ENCODE results near the gene STMP1.
"Not testable (repeated sequence)": the region's sequence is repeated elsewhere in the genome, so short reads cannot be mapped to it uniquely, and the experiment has no call there.

The STMP1 gene

DNA sequence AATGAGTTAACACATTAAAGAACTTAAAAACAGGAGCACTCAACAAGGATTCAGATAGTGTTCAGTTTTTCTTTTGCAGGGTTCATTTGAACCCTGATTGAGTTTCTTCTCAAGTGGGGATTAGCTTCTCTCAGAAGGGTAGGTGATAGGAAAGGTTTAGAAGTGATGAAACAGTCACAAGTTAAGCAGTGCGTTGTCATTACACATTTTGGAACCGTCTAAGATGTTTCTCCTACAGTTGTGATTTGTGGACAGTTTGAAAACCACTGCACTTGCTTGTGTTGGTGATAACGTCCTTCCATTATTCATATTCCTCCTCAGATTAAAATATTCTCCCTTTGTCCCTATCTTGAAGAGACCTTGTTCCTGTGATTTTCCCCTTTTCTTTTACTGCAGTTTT, 2.7 kb downstream of the STMP1 start:
- no peak for DNase-seq

DNA sequence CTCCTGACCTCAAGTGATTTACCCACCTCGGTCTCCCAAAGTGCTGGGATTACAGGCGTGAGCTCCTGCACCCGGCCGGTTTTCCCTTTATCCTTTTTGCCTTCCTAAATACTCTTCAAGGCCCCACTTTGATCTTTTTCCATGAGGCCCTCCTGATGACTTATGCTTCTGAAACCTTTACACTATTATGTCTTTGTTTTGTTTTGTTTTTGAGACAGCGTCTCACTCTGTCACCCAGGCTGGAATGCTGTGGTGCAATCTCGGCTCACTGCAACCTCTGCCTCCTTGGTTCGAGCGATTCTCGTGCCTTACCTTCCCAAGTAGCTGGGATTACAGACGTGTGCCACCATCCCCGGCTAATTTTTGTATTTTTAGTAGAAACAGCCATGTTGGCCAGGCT, 3.8 kb downstream of the STMP1 start:
- no peak for DNase-seq

DNA sequence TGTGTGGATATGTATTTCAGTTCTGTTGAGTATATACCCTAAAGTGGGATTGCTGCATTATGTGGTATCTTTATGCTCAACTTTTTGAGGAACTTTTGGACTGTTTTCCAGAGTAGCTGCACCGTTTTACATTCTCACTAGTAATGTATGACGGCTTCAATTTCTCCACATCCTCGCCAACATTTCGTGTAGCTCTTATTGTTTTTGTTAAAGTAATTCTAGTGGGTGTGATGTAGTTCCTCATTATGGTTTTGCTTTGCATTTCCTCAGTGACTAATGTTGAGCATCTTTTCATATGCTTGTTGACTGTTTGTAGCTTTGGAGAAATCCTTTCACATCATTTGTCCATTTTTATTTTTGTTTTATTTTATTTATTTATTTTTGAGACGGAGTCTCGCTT, 4.5 kb downstream of the STMP1 start:
- DNase-seq = no peak

DNA sequence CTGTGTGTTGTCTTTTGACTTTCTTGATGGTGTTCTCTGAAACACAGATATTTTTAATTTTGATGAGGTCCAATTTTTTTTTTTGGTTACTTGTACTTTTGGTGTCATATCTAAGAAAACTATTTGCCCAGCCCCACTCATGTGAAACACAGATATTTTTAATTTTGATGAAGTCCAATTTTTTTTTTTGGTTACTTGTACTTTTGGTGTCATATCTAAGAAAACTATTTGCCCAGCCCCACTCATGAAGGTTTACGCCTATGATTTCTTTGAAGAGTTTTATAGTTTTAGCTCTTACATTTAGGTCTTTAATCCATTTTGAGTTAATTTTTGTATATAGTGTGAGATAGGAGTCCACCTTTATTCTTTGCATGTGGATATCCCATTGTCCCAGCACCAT, 5.3 kb downstream of the STMP1 start:
- not testable (repeated sequence) for DNase-seq

DNA sequence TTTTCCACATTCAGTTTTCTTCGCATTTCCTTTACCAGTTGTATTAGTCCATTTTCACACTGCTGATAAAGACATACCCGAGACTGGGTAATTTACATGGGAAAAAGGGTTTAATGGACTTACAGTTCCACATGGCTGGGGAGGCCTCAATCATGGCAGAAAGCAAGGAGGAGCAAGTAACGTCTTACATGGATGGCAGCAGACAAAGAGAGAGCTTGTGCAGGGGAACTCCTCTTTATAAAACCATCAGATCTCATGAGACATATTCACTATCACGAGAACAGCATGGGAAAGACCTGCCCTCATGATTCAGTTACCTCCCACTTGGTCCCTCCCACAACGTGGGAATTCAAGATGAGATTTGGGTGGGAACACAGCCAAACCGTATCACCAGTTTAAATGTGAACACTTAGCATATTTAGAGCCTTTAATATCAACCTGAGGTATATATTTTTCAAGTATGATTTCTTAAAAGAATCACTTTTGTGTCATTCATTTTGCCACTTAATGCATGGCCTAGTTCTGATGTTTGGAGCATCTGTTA, 6.6 kb downstream of the STMP1 start:
- DNase-seq = not testable (repeated sequence)

DNA sequence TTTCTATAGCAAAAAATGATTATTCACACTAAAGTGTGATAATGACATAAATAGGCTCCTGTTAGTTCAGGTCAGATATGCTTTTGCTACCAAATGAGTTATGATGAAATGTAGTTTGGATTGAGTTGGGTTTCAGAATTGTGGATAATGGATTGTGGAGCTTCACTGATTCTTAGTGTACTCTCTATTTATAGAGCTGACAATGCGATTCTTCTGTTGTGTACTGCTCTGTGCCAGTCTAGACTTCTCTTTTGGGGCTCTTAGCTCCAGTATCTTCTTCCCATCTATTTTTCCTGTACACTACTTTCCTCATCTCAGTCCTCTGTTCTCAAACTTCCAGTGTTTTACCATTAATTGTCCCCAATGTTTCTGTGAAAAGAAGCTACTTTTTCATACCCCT, 7.5 kb downstream of the STMP1 start:
- DNase-seq = no peak

DNA sequence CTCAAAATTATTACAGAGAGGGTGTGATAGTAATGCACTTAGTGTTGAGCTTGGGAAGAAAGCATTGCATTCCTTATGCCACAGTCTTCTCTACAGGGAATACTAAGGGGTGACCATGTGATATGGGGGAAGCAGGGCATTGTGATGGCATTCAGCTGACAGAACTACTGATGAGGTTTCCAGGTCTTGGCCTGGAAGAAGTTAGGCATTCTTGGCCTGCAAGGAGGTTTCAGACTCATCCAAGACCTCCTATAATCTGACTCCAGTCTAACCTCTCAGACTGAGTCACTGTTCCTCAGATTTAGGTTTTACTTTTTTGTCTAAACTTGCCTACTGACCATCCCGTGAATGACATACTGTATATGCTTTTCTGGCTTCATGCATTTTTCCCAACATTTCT, 7.9 kb downstream of the STMP1 start:
- no peak for DNase-seq

DNA sequence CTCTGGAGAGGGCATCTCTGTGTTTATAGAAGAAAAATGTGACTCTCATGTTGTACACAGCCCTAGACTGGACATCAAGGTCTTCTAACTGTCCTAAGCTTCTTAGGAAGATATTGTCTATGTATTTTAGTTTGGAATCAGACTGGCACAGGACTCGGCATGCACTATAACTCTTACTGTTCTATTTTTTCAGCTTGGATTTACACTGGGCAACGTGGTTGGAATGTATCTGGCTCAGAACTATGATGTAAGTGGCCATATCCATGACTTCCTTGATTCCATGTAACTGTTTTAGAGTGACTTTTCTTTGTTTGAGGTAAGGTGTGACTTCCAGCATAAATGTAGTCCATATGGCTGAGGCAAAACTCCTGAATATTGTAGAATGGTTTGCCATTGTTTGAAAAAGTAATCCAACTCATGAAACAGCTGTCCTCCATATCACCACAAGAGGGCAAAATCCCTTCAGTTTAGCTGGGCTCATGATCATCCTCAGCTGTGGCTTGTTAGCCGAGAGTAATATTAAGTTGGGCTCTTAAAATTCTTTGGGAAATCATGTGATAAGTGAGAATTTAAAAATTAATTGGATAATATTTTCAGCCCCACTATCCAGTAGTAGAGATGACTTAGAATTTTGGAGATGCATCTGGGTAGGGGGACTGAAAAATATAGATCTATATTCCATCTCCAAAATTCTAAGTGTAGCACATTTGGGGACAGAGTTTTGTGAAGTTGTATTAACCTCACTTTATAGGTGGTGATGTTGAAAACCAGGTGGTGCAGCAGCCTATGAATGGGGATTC, 10.4 kb downstream of the STMP1 start:
- DNase-seq = no peak

DNA sequence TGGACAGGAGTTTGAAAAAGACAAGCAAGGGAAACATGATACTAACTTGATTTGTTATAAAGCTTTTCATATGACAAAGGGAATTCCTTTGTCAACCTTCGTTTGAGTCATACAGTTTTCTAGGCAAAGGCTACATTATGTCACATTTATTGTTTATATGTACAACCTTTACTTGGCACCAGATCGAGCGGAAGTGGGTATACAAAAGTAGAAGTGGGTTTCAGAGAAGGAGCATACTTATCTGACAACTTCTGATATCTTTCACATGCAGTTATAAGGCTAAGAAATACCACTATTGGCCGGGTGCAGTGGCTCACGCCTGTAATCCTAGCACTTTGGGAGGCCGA, 11.0 kb downstream of the STMP1 start:
- no peak for DNase-seq

DNA sequence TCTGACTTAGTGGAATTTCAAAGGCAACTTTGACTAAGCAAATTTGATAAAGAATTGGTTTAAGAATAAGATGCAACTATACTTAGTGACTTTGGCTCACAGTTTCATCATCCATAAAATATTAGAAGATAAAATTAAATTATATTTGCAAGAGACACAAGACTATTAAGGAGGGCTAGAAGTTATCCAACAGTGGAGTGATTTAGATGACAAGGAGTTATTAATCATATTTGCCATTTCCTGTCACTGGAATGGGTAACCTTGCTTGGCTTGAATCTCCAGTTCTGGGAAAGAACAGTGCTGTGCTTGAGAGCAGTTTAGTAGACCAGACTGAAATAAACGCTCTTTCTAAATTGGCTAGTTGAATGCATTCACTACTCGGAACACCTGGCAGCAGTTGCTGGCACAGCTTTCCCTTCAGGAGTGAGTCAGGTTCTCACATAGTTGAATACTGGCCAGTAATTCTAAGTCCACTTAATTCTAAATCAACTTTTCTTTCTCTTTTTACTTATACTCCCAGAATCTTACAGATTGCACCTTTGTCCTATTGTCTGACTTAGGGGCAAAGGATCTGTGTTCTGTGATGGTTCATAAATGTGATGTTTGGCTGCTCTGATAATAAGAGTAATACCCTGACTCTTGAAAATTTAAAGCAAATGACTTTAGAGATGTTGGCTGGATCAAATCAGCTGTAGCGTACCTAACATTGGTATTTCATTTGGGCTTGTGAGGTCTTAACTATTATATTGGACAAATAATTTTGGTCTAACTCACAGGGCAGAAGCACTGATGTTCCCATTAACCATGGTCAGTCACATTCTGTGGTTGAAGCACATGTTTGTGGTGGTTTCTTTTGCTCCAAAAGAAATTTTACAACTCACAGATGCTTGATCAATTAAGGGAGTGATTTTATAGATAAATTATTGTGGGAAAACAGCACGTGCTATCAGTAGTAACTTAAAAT, 16.6 kb downstream of the STMP1 start:
- DNase-seq = no peak

DNA sequence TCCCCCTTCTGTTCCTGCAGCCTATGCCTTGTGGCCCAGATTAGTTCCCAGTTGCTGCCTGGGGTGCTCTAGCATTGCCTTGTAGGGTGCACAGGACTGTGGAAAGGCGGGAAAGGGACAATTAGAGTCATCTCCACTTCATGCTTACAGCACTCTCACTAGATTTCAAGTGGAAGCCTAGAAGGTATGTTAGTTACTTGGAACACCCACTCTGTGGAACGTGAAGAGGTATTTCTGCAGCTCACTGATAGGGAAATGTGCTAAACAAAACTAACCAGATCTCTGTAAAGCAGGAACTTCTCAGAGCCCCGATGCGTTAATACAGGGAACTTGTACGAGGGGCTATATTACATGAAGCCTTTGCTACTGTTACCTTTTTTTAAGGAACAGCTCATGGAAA, 19.4 kb downstream of the STMP1 start:
- no peak for DNase-seq

DNA sequence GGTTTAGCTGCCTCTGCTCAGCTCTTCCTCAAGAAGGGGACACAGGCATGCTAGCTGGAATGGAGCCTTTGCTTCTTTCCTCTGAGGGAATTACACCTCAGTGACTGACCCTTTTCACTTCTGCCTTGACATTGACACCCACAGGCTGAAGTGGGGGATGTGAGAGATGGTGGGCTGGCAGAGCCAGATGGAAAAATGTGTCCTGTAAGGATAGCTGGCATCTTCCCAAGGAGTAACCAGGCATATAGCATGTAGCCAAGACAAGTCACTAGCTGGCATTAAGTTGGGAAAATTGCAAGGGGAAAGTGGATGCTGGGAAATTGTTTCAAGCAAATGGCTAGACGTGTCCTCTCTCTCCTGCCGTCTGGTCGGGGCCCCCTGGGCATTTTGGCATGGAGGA, 19.9 kb downstream of the STMP1 start:
- no peak for DNase-seq

DNA sequence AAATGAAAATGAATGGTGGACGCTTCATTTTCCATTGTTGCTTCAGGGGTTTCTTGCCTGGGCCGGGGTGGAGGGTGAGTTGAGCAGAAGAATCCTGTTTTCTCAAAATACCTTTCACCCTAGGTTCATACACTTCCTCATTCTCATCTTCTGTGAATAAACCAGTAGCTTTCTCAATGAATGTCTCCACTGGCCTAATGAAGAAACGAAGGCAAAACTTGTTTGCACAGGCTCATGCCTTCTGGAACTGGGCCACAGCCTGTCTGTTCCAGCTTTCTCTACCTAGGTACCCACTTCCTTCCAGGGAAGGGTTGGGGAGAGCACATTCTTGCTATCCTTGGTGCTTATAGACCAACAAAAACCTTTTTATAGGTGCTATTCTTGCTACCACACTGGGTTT, 21.3 kb downstream of the STMP1 start:
- DNase-seq = no peak

DNA sequence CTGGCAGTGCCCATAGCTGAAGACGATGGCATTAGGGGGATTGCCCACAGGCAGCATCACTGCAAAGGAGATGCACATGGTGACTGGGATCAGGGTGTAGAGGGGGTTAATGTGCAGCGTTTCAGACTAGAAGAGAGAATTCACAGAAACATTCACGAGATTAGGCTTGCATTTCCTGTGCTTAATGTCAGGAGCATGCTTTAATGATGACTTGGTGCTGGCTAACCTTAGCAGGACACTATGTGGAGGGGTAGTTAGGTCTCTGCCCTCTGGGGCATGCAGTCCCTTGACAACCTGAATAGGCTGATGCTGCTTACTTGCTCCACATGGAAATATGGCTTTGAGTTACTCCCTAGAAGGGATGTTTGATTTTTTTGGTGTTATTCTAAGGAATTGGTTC, 21.8 kb downstream of the STMP1 start:
- no peak for DNase-seq

DNA sequence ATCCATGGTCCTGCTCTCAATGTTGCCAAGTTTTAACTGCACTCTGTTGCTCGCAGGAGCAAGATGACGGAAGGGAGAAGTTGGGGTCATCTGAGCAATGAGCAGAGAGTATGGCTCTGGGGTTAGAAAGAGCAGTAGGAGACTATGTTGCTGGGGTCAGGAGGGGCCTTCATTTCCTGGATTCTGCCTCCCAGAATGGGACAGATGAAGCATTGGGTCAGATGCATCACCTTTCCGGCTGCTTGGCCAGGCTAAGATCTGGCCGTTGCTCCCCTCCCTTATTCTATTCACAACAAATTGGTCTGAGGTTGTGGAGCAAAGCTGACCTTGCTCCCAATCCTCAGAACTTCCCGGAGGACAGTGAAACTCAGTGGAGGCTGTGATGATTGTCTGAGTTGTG, 22.4 kb downstream of the STMP1 start:
- no peak for DNase-seq

DNA sequence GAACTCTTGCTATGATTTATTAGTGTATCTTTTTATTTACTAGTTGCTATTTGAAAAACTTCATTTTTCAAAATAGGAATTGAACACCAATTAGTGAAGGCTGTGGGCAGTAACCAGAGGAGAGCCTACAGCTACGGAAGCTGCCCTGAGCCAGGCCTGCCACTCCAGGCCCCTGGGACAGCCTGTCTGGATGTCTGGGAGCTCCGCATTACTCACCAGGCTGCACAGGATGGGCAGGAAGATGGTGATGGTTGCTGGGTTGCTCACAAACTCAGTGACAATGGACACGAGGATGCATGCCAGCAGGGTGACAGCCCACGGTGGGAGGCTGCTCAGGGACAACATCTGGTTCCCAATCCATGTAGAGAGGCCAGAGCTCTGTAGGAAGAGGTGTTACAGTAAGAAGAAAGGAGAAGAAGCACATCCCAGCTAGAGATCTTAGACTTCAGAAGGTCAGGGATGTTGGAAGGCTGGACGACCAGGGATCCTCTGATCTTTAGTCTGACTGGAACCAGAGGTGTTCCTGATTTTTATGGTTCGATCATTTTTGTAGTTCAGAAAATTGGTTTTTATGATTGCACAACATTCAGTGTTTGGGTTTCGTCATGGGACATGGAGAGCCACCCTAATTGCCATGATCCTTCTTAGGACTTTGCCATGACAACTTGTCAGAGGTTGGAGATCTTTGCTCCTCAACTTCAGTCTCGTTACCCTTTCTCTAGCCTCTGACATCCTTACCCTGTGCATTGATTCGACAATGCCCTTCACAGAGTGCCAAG, 23.2 kb downstream of the STMP1 start:
- DNase-seq = no peak

DNA sequence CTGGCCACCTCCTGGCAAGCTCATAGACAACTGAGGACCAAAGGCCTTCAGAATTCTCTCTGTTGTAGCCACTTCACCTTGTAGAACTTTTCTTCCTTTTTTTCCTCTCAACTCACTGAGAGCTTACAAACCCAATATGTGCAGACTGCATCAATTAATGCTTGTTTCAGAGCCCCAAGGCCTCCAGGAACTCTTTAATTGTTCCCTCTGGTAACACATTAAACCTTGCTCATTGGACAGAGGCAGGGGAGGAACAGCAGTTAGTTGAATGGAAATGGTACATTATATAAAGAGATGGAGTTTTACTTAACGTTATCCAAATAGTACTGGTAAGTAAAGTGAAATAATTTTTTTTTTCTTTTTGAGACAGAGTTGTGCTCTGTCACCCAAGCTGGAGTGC, 25.2 kb downstream of the STMP1 start:
- DNase-seq = no peak

DNA sequence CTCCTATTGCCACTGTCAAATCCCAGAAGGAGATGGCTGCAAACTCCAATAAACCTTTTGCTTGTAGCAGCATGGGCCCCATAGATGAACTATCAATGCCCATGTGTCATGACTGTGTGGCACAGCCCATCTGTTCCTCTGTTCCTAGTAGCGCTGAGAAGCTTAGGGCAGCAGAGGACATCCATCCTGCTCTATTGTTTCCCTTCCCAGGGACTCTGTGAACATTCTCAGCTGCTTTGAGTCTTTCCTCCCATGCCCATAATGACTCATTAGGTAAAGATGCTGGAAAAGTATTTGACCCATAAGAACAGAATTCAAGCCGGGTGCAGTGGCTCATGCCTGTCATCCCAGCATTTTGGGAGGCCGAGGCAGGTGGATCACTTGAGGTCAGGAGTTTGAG, 28.3 kb downstream of the STMP1 start:
- DNase-seq = no peak

DNA sequence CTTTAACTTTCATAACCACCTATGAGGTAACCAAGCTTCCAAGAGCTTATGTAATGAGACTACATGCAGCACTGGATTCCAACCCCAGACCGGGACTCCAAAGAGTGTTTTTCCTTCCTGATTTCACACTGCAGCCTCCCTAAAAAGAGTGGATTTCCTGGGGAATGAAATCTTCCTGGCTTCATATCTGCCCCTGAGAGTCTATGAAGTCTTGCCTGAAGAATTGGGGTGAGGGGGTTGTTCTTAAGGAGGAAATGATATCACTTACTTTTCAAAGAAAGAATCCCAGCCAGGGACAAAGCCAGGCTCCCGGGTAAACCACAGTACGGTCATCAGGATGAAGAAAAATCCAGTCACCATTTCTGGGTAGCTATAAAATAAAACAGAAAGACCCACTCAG, 29.7 kb downstream of the STMP1 start:
- no peak for DNase-seq

DNA sequence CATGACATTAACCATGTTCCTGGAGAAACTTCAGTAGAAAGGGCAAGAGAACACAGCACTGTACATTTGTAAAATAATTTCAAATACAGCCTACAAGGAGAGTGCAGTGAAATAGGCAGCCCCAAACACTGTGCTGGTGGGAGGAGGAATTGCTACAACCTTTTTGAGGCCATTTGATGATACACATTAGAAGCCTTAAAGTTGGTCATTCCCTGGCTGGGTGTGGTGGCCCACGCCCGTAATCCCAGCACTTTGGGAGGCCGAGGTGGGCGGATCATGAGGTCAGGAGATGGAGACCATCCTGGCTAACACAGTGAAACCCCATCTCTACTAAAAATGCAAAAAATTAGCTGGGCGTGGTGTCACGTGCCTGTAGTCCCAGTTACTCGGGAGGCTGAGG, 30.3 kb downstream of the STMP1 start:
- not testable (repeated sequence) for DNase-seq

DNA sequence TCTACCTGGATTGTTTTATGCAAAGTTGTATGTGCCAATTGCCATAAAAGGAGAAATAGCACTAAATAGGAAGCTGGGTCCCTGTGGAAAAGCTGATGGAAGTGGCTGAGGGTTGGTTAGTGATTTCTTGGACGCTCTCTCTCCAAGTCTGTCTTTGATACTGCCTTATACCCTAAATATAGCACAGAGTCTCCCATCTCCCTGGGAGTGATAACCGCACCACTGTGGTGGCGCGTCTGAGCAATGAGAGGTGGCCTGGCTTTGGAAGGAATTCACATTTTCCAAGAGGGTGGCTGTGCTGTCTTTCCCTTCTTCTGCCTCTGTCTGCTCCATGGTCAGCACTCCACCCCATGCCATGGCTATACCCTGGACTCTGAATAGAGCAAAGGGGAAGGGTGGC, 31.2 kb downstream of the STMP1 start:
- no peak for DNase-seq

DNA sequence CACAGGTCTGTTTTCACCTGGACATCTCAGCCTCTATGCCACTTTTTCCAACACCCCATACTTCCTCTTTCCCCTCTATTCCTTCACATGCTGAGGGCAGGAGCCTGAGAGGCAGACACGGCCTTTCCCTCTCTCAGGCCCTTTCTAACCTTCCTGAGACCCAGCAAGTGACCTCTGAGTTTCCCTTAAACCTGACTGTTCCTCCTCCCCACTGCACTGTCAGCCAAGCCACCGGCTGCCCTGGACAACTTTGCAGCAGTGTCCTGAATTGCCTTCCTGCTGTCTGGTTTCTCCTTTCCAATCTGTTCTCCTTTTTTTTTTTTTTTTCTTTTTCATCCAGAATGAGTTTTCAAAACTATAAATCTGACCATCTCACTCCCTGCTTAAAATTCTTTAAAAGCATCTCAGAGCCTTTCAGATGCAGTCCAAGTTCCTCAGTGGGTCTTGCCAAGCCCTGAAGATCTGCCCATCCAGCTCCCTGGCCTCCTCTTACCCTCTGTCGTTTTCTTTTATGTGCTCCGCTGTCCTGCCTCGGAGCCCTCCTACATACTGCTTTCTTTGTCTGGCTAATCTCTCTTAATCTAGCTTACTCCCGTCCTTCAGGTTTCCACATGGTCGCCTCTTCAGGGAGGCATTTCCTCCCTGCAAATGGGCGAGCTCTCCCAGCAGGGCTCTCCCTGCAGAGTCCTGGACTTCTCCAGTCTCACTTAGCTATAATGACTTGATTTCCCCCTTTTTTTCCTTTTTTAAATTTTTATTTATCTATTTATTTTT, 35.1 kb downstream of the STMP1 start:
- DNase-seq = peak; percentile 20

All from NCI-H524 treated with DMSO at 0.1 percent for 48 hours (cell line).